HG03159 (cell line): ENCODE measurements around the gene RBMS1.

Experiments
- ATAC-seq: cut with Tn5 transposase; IDR thresholded peaks from one replicate; pipeline ENCODE4 v1.9.1; 2021; ENCODE audit warnings: mild to moderate bottlenecking, moderate library complexity; ENCODE audit not compliant: unreplicated experiment

Gene RBMS1

GRCh38 chr2:160264308-160264707, 229.3 kb downstream of the RBMS1 start:
- no peak for ATAC-seq

GRCh38 chr2:160261732-160262131, 231.9 kb downstream of the RBMS1 start:
- ATAC-seq = no peak

GRCh38 chr2:160258492-160258805, 235.2 kb downstream of the RBMS1 start:
- no peak for ATAC-seq

GRCh38 chr2:160257743-160258491, 235.7 kb downstream of the RBMS1 start:
- ATAC-seq = no peak

GRCh38 chr2:160257041-160257742, 236.4 kb downstream of the RBMS1 start:
- no peak for ATAC-seq

GRCh38 chr2:160256507-160256906, 237.1 kb downstream of the RBMS1 start:
- ATAC-seq = no peak

GRCh38 chr2:160255408-160255807, 238.2 kb downstream of the RBMS1 start:
- no peak for ATAC-seq

GRCh38 chr2:160254189-160254762, 239.3 kb downstream of the RBMS1 start:
- no peak for ATAC-seq

- no peak for ATAC-seq
Measured at GRCh38 chr2:160253440-160254188, 240.0 kb downstream of the RBMS1 start.

GRCh38 chr2:160252900-160253299, 240.7 kb downstream of the RBMS1 start:
- ATAC-seq = no peak

- no peak for ATAC-seq
Measured at GRCh38 chr2:160252278-160252887, 241.2 kb downstream of the RBMS1 start.

GRCh38 chr2:160251569-160251968, 242.0 kb downstream of the RBMS1 start:
- ATAC-seq = no peak

- ATAC-seq = no peak
Measured at GRCh38 chr2:160249876-160250275, 243.7 kb downstream of the RBMS1 start.

- ATAC-seq = no peak
Measured at GRCh38 chr2:160247296-160248035, 246.1 kb downstream of the RBMS1 start.

GRCh38 chr2:160246356-160246755, 247.3 kb downstream of the RBMS1 start:
- ATAC-seq = no peak

GRCh38 chr2:160245614-160246155, 247.9 kb downstream of the RBMS1 start:
- ATAC-seq = no peak

- no peak for ATAC-seq
Measured at GRCh38 chr2:160242893-160243564, 250.6 kb downstream of the RBMS1 start.

GRCh38 chr2:160241251-160242137, 252.1 kb downstream of the RBMS1 start:
- no peak for ATAC-seq

- ATAC-seq = no peak
Measured at GRCh38 chr2:160239436-160239835, 254.2 kb downstream of the RBMS1 start.
